ENCODE results near the gene SLC6A9. TPM values are rescaled to one million over a fixed set of nuclear protein-coding genes. Genes with fewer than 3 reads are reported as not detected.

SLC6A9 gene
- total RNA-seq, 1 donor from 2014 or later = 1.5 TPM

DNA sequence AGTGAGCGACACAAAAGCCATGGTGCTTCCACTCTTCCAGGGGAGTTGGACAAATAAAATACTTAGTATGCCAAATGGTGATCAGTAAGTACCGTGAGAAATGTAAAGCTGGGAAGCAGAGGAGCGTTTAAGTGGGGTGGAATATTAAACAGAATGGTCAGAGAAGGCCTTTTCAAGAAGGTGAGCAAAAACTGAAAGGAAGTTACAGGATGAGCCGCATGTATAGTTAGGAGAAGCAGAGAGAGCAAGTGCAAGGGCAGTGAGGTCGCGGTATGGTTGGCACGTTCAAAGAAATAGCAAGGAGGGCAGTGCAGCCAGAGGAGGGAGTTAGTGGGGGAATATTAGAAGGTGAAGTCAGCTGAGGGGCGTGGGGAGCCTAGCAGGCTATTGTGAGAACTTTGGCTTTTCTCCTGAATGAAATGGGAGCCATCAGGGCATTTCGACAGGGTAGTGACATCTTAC, 57.2 kb downstream of the SLC6A9 start:
- no peak for DNase-seq (ENCODE audit: extremely low read depth, low read depth, low spot score)

DNA sequence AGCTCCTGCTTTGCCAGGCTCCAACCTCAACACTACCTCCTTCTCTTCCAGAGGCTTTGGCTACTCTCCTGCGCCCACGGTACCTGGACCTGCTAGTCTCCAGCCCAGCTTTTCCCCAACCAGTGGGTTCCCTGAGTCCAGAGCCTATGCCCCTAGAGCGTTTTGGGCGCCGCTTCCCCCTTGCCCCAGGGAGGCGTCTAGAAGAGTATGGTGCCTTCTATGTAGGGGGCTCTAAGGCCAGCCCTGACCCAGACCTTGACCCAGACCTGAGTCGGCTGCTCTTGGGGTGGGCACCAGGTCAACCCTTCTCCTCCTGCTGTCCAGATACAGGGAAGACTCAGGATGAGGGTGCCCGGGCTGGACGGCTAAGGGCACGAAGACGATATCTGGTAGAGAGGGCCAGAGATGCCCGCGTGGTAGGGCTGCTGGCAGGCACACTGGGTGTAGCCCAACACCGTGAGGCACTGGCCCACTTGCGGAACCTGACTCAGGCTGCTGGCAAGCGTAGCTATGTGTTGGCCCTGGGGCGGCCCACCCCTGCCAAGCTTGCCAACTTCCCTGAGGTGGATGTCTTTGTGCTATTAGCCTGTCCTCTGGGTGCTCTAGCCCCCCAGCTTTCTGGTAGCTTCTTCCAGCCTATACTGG, 59.8 kb downstream of the SLC6A9 start:
- DNase-seq (ENCODE audit: extremely low read depth, low read depth, low spot score) = no peak

DNA sequence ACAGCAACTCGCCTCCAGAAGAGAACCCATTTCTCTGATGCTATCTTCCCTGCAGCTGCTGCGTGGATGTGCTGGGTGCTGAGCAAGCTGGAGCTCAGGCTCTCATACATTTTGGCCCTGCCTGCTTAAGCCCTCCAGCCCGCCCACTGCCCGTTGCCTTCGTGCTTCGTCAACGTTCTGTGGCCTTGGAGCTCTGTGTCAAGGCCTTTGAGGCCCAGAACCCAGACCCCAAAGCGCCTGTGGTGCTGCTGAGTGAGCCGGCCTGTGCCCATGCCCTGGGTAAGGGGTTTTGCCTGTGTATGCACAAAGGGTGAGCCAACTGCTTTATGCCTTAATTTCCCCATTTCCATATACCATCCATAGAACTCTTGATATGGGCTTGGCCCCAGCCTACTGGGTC, 60.4 kb downstream of the SLC6A9 start:
- DNase-seq (ENCODE audit: extremely low read depth, low read depth, low spot score) = no peak

DNA sequence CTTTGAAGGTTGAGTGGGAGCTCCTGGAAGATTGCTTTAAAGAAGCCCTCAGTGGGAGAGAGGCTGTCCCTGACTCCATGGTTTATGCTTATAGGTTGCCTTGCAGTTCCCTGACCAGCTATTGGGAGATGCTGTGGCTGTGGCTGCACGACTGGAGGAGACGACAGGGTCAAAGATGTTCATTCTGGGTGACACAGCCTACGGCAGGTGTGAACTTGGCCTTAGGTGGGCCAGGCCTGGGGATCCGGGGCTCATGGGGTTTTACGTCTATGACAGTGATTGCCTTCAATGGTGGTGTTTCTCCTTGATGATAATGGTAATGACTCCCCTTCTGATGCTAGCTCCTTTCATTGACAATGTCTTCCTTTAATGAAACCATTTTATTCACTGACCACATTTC, 60.8 kb downstream of the SLC6A9 start:
- DNase-seq (ENCODE audit: extremely low read depth, low read depth, low spot score) = no peak

DNA sequence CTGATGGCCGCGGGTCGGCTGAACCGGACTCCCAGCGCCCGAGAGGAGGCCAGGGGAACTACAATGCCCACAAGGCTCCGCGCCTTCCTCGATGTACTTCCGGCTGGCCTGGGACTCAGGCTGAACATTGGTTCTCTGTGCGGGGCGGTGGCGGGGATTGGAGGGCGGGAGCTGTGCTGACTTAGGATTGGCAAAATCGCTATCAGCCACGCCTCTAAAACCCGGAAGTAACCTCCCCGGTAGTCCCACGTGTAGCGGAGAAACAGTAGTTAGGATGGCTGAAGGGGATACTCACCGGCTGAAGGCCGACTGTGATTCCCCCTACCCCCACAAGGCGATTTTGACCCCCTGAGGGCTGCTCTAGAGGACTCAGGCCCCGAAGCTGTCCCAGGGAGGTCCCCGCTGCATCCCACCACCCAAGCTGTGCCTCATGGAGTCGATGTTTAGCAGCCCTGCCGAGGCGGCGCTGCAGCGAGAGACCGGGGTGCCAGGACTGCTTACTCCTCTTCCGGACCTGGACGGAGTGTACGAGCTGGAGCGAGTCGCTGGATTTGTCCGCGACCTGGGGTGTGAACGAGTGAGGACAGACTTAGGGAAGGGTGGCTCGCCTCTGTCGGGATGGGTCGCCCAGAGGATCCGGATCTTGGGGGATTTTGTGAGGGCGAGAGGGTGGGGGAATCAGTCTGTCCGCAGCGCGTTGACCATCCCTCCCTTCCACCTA, 61.4 kb downstream of the SLC6A9 start, which contains the start of gene DPH2:
Gene DPH2, plus strand, starts transcription at position 265 of the 721 bp plus-strand sequence. Its CDS starts 166 bp downstream, at position 431.
- DNase-seq (ENCODE audit: extremely low read depth, low read depth, low spot score) = peak; percentile 87

DNA sequence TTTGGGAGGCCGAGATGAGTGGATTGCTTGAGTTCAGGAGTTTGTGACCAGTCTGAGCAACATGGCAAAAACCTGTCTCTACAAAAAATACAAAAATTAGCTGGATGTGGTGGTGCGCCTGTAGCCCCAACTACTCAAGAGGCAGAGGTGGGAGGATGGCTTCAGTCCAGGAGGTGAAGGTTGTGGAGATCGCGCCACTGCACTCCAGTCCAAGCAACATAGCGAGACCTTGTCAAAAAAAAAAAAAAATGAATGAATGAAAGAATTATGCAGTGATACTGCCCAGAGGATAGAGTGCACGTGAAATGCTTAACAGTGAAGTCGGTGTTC, 61.9 kb downstream of the SLC6A9 start:
- no peak for DNase-seq (ENCODE audit: extremely low read depth, low read depth, low spot score)

DNA sequence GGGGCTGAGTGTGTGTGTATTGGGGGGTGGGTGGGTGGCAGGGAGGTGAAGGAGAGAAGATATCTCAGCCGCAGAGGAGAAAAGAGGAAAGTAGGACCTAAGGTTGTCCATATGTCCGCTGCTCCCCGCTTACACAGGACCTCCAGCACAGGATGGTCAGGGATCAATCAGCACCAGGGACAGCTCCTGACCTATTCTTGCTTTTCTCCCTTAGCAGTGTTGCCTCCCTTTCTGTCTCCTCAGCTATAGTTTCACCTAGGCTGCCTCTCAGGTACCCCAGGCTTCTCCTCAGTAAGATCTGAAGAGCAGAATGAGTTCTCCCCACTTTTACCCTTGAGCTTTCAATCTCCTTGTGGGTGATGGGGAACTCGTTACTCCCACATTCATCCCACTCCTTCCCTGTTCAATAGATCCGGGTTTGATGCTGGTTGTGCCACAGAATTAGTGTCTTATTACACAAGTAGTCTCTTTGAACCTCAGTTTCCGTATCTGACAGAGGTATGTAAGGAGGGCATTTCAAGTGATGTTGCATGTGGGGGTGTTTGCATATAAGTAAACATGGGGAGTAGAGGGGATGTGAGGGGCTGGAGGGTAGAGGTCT, 62.8 kb downstream of the SLC6A9 start:
- DNase-seq (ENCODE audit: extremely low read depth, low read depth, low spot score) = no peak

DNA sequence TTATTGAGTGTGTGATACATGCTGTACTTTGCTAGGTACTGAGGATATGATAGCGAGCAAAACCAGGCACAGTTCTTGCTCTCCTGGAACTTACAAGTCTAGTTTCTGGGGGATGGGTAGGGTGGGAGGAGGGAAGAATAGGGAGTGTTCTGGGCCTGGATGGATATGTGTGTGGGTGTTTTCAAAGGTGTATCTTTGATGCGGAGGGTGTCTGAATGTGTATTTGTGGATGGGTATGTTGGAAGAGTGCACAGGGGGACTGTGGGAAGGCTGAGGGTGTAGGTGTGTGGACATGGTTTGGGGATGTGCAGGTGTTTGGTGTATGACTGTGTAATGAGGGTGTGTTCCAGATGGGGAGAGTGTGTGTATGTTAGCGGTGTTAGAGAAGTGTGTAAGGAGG, 65.9 kb downstream of the SLC6A9 start:
- DNase-seq (ENCODE audit: extremely low read depth, low read depth, low spot score) = no peak

DNA sequence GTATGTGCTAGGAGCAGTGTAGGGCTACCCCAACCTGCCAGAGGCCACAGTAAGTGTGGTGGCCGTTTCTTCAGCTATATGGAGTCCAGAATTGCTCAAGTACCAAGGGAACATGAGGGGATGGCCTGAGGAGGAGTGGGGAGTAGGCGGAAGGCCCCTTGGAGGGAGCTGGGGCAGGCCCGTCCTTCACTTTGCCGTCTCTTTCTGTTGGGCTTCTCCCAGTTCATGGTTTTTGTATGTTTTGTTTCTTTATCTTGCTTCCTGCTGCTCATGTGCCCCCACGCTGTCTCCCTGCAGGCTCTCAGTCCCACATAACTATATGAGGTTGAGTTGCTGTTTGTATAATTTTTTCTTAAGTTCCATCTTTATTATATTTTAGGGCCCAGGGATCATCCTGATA, 67.4 kb downstream of the SLC6A9 start:
- DNase-seq (ENCODE audit: extremely low read depth, low read depth, low spot score) = no peak

DNA sequence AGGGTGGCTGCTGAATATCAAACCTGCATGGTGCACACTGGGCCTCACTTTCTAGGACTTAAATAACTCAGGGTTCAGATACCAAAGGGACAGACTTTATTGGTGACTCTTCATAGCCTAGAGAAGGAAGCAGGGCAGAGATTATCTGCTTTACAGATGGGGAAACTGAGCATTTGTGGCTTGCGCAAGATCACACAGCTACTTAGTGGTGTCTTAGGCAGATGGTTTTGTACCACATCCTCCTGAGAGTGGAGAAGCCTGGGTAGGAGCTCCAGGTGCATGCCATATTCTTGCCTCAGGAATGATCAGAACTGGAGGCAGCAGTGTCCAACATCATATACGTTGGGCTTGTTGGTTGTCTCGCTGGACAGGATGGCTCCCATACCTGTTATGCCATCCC, 68.3 kb downstream of the SLC6A9 start:
- DNase-seq (ENCODE audit: extremely low read depth, low read depth, low spot score) = no peak

DNA sequence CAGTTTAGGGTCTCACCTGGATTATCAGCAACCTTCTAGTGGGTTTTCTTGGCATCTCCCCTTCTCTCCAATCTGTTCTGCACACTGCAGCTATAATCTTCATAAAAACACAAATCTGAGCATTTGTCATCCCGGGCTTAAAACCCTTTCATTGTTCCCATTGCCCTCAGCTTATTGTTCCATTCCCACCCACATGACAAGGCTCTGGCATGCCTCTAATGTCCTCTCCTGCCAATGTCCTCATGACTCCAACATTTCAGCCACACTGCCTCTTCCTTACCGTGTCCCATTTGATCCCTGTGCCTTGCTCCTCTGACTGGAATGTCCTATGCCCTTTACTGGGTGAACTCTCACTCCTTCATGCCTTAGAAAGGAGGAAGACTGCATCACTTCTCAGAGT, 68.9 kb downstream of the SLC6A9 start:
- no peak for DNase-seq (ENCODE audit: extremely low read depth, low read depth, low spot score)

DNA sequence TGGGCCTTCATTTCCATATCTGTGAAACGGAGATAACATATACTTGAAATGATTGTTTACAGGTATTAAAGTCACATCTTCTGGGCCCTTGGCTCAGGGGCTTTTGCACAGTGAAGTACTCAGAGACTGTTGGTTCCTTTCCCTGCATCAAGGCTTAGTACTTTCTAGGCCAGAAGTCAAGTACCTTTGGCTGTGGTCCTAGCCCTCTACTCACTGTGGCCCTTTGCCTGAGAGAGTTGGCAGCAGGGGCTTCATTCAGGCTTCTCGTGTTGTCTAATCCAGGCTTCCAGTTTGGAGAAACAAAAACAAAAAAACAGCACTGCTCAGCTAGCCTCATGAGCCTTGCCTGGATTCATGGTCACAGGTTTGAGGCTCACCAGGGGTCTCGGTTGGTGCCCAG, 69.6 kb downstream of the SLC6A9 start:
- DNase-seq (ENCODE audit: extremely low read depth, low read depth, low spot score) = no peak

DNA sequence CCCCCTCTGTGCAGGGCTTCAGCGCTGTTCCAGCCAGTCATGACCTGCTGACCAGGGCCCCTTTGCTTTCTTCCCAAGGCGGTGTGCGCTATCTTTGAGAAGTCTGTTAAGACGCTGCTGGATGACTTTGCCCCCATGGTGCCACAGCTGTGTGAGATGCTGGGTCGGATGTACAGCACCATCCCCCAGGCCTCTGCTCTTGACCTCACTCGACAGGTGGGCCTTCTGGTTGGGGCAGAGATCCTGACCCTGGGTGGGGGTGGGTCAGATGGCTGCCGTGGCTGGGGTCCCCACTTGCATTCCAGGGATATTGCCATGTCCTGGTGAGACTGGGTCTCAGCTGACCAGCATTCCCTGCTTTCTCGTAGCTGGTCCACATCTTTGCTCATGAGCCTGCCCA, 70.5 kb downstream of the SLC6A9 start:
- DNase-seq (ENCODE audit: extremely low read depth, low read depth, low spot score) = no peak

DNA sequence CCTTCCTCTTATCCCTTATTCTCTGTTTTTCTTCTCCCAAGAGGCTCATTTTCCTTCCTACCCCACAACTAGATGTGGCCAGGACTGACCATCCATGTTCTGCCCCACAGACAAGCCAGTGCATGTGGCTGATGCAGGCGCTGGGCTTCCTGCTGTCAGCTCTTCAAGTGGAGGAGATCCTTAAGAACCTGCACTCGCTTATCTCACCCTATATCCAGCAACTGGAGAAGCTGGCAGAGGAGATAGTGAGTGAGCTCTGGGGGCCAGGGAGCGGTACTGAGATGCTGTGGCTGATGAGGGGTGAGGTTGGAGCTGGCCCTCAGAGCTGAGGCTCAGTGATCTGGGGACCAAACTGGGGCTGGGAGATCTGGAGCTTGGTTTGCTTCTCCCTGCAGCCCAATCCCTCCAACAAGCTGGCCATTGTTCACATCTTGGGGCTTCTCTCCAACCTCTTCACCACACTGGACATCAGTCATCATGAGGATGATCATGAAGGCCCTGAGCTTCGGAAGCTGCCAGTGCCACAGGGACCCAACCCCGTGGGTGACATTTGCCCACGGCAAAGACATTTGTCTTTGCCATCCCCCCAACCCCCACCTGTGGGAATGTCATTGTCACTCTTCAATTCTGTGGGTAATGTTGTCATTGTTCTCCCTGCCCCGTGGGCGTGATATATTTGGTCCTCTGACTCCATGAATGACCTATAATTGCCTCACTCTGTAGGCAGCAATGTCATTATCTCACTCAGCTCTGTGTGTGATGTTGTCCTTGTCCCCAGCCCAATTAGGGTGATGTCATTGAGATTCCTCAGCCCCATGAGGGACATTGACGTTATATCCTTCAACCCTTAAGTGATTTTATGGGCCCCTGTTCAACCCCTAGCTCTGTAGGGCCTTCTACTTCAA, 72.7 kb downstream of the SLC6A9 start:
- no peak for DNase-seq (ENCODE audit: extremely low read depth, low read depth, low spot score)

DNA sequence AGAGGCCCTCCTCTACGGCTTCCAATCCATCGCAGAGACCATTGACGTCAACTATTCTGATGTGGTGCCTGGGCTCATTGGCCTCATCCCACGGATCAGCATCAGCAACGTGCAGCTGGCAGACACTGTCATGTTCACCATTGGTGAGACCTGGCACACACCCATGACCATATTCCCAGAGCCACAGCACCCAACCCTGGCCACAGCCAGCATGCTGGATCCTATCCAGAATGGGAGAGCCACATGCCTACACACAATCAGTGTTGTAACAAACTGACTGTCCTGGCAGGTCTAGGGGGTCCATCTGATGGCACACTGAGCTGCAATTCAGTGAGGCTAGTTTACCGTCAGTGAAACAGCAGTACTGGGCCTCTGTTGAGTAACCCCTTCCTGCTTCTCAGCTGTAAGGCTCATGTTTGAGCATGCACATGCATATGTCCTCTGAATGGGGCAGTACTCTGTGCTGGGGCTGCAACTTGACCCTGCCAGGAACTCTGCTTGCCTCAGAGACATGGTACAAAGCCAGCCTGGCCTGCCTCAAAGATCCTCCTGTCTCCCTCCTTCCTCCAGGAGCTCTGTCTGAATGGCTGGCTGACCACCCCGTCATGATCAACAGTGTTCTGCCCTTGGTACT, 73.7 kb downstream of the SLC6A9 start:
- DNase-seq (ENCODE audit: extremely low read depth, low read depth, low spot score) = no peak

DNA sequence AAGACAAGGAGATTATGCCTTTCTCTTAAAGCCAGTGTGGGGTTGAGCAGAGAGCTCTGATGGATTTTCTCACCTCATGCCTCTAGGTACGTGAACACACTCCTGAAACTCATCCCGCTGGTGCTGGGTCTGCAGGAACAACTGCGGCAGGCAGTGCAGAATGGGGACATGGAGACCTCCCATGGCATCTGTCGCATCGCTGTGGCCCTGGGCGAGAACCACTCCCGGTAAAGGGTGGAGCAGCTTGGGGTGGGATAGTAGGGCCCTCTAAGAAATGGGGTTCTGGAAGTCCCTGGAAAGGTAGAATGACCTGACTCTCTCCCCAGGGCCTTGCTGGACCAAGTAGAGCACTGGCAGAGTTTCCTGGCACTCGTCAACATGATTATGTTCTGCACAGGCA, 75.0 kb downstream of the SLC6A9 start:
- no peak for DNase-seq (ENCODE audit: extremely low read depth, low read depth, low spot score)

DNA sequence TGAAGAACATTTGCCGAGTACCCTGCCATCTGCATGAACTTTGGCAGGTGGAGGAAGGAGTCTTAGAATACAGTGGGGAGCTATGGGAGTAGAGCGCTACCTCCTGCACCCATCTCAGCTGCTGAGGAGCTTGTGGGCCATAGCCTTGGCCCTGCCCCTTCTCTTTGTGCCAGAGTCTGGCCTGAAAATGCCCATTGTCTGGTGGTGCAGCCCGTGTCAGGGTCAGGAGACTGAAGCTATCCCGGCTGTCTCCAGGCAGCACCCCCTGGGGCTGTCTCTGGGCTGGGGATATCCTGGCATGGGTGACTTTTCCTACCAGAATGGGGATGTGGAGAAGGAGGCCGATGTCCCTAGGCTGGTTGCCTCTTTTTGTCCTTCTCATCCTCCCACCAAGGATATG, 77.2 kb downstream of the SLC6A9 start:
- DNase-seq (ENCODE audit: extremely low read depth, low read depth, low spot score) = no peak

DNA sequence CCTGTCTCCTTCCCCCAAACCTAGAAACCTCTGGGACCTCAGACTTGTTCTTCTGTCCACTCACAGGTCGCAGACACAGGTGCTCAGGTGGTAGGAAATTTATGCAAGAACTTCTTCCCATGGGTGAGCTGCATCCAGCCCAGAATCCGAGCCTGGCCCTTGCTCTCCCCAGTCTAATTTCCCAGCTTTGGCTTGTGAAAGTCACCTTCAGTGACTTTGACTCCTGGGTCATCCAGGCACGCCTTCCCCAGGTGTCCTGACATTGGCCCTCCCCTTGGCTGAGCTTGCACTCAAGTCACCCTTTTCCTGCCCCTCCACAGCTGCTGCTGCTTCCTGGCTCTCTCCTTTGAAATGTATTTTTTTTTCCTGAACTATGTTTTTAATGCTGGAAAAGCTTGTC, 77.9 kb downstream of the SLC6A9 start:
- no peak for DNase-seq (ENCODE audit: extremely low read depth, low read depth, low spot score)

DNA sequence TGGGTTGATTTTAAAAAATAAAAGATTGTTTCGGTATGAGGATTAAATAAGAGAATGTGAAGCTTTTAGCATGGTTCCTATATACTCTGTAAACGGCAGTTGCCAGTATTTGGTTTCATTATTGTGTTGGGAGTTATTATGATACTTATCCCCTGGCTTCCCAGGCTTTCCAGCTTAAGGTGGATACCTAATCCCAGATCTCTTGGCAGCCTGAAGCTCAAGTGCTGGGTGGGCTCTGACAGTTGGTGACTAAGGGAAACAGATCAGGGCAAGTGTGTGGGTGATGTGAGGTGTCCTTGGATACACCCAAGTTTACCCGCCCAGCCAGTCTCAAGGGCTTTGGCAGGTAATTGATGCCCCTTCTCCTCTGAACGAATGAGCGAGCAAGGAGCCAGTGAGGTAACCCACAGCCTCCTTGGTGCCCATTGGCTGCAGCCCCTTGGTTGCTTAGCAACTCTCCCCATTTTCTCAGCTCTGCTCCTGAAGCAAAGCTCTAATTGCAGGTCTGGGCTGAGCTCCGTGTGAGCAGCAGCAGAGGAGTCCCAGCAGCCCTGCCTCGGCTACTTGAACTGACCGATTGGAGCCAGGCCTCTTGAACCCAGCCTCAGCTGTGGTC, 78.4 kb downstream of the SLC6A9 start:
- DNase-seq (ENCODE audit: extremely low read depth, low read depth, low spot score) = no peak

All from glomerular endothelial cell (primary cell).